GM12801 (cell line): ENCODE measurements around the gene OR10H5.

Source experiments
- CTCF ChIP-seq: IDR thresholded peaks from one replicate; pipeline ENCODE4 v1.5.1; 2011; ENCODE audit warnings: control low read depth; ENCODE audit not compliant: insufficient read length; ENCODE audit errors: extremely low read depth

OR10H5 gene

GRCh38 chr19:15787611-15788155 lies at the start of gene OR10H5:
Gene OR10H5, plus strand, starts transcription at chr19:15787661. Its CDS starts 6,388 bp downstream, at chr19:15794049.
- no peak for TF ChIP-seq CTCF

GRCh38 chr19:15737722-15738121 lies 49.7 kb upstream of the OR10H5 start, which contains the start of gene OR10H3:
Gene OR10H3, plus strand, starts transcription at chr19:15737985. Its CDS starts 3,408 bp downstream, at chr19:15741393.
- TF ChIP-seq CTCF = no peak

GRCh38 chr19:15740785-15741184 lies 46.7 kb upstream of the OR10H5 start:
- no peak for TF ChIP-seq CTCF

- no peak for TF ChIP-seq CTCF
These were observed 39.2 kb upstream of the OR10H5 start for GRCh38 chr19:15748239-15748638.

GRCh38 chr19:15758379-15758778 lies 29.1 kb upstream of the OR10H5 start:
- no peak for TF ChIP-seq CTCF

- no peak for TF ChIP-seq CTCF
These were observed 27.4 kb upstream of the OR10H5 start for GRCh38 chr19:15759962-15760565.

GRCh38 chr19:15769586-15769985 lies 17.9 kb upstream of the OR10H5 start:
- TF ChIP-seq CTCF = no peak
